ENCODE measurements around the gene THSD7A.

THSD7A gene

GRCh38 chr7:11404355-11404754 is 427.6 kb downstream of the THSD7A start:
- TF ChIP-seq ZFX (IDR thresholded peaks at IDR 0.05) (no peak), CTCF (conservative IDR thresholded peaks at IDR 0.05) (no peak)
- no peak overlapping the region for H3K27ac ChIP-seq

- no peak for TF ChIP-seq ZFX (IDR thresholded peaks at IDR 0.05)
- TF ChIP-seq CTCF (conservative IDR thresholded peaks at IDR 0.05), result no peak
- no peak overlapping the region for H3K27ac ChIP-seq
Observed at GRCh38 chr7:11403781-11404180, 428.2 kb downstream of the THSD7A start.

GRCh38 chr7:11394438-11394837 is 437.6 kb downstream of the THSD7A start:
- H3K27ac ChIP-seq, result no peak overlapping the region
- TF ChIP-seq CTCF (conservative IDR thresholded peaks at IDR 0.05) (no peak), ZFX (IDR thresholded peaks at IDR 0.05) (no peak)

- TF ChIP-seq ZFX (IDR thresholded peaks at IDR 0.05), result no peak
- no peak for TF ChIP-seq CTCF (conservative IDR thresholded peaks at IDR 0.05)
- no peak overlapping the region for H3K27ac ChIP-seq
Observed at GRCh38 chr7:11379641-11380040, 452.4 kb downstream of the THSD7A start.

- TF ChIP-seq ZFX (IDR thresholded peaks at IDR 0.05) (no peak), CTCF (conservative IDR thresholded peaks at IDR 0.05) (no peak)
- H3K27ac ChIP-seq, result no peak overlapping the region
Observed at GRCh38 chr7:11376529-11376928, 455.5 kb downstream of the THSD7A start.

- H3K27ac ChIP-seq, result no peak overlapping the region
- no peak for TF ChIP-seq ZFX (IDR thresholded peaks at IDR 0.05)
- TF ChIP-seq CTCF (conservative IDR thresholded peaks at IDR 0.05), result no peak
Observed at GRCh38 chr7:11374629-11375028, 457.4 kb downstream of the THSD7A start.

- no peak overlapping the region for H3K27ac ChIP-seq
- TF ChIP-seq ZFX (IDR thresholded peaks at IDR 0.05) (no peak), CTCF (conservative IDR thresholded peaks at IDR 0.05) (peak; percentile 87)
Observed at GRCh38 chr7:11373546-11374142, 458.4 kb downstream of the THSD7A start.

All from C4-2B (cell line).